Adipose tissue (tissue), 3 donors: ENCODE measurements around the gene DEF6. TPM values are rescaled to one million over a fixed set of nuclear protein-coding genes. Genes with fewer than 3 reads are reported as not detected.
"Not testable (repeated sequence)": the region's sequence is repeated elsewhere in the genome, so short reads cannot be mapped to it uniquely, and the experiment has no call there.

ENCODE experiments used
- H3K27ac ChIP-seq: one replicate; pipeline ENCODE4 v1.5.1; 2013; ENCODE audit warnings: low read depth, low read length
- WGBS, 3 donors: extraction: QIAGEN DNeasy Blood & Tissue Kit; methylation state at CpG; one replicate each; pipeline ENCODE4 v1.1.7; 2013; 5-methylcytosine and 5-hydroxymethylcytosine counted together
- polyA plus RNA-seq, 3 donors: library from polyadenylated mRNA; stranded (reverse); fragments of 200-250 nt; gene quantifications; one replicate each; pipeline ENCODE4 v1.2.3, GENCODE V29; 2013
- donor health status: healthy with polysubstance abuse.
- donor health status: Bipolar disorder and iron deficiency.
- donor health status: healthy.

The DEF6 gene
- polyA plus RNA-seq, 3 donors = 4.2 to 17.3 (median 8.6) TPM

DNA sequence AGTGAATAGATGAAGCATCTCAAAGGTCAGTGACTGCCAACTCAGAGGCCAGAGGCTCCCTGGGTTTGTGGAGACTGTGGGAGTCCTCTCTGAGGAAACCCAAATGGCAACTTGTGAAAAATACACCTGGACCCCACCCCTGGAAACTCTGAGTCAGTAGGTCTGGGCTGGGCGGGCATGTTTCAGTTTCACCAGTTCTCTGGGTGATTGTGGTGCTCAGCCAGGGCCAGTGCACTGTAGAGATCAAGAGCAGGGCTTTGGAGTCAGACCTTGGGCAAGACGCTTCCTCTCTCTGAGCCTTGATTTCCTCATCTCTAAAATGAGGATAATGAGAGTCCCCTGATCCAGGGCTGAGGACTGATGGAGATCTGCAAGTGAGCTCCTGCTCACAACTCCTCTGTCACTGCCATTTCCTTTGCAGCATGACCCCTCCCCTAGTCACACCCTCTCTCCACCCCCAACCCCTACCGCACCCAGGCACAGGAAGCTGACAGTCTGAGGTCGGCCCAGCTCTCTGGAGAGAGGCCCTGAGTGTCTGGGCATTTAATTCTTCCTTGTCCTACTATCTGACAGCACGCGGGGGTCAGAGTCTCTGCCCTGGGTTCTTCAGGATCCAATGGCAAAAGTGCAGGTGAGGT is 5.1 kb downstream of the DEF6 start:
- 30 to 51% (median 31%) methylated on average over 6 of the region's 6 CpGs for WGBS, 3 donors
- no peak overlapping the region for H3K27ac ChIP-seq

DNA sequence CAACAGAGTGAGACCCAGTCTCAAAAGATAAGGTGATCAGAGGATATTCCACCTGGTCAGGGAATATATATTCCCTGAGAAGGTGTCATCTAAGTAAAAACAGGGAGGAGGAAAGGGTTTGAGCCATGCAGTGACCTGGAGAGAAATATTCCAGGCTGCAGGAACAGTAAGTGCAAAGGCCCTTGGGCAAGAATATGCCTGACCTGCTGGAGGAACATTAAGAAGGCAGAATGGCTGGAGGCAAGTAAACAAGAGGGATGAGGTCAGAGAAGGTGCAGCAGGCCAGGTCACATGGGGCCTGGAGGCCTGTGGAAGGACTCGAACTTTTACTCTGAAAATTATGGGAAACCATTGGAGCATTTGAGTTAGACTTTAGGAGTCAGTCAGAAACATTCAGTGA is 6.7 kb downstream of the DEF6 start:
- 73 to 79% (median 76%) methylated on average over 1 of the region's 1 CpG for WGBS, 3 donors
- H3K27ac ChIP-seq = no peak overlapping the region

DNA sequence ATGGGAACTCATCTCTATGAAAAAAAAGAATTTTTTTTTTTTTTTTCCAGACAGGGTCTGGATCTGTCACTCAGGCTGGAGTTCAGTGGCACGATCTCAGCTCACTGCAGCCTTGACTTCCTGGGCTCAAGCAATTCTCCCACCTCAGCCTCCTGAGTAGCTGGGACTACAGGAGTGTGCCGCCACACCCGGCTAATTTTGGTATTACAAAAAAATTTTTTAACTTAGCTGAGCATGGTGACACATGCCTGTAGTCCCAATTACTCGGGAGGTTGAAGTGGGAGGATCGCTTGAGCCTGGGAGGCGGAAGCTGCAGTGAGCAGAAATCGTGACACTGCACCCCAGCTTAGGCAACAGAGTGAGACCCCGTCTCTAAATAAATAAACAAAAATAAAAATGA is 7.5 kb downstream of the DEF6 start:
- H3K27ac ChIP-seq = no peak overlapping the region
- 93 to 94% (median 93%) methylated on average over 8 of the region's 8 CpGs for WGBS, 3 donors

DNA sequence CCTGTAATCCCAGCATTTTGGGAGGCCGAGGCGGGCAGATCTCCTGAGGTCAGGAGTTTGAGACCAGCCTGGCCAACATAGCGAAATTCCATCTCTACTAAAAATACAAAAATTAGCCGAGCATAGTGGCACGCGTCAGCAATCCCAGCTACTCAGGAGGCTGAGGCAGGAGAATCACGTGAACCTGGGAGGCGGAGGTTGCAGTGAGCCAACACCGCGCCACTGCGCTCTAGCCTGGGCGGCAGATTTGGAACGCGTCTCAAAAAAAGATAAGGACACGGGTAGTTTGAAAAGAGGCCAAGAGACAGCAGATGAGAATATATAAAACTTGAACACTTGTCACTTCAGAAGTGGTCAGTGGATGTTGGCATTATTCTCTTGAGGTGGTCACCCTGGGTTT is 9.5 kb downstream of the DEF6 start:
- WGBS, 3 donors = 81 to 87% (median 84%) methylated on average over 15 of the region's 15 CpGs
- H3K27ac ChIP-seq = not testable (repeated sequence)

DNA sequence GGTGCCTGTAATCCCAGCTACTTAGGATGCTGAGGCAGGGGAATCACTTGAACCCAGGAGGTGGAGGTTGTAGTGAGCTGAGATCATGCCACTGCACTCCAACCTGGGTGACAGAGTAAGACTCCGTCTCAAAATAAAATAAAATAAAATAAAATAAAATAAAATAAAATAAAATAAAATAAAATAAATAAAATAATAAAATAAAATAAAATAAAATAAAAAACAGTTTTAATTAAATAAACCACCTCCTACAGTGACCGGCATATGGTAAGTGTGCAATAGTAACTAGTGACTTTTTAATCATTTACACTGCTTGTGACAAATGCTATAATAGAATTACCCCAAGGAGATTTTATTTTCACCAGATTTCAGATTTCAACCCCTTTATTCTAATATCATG is 10.9 kb downstream of the DEF6 start:
- 94 to 96% (median 95%) methylated on average over 2 of the region's 2 CpGs for WGBS, 3 donors
- H3K27ac ChIP-seq = not testable (repeated sequence)

DNA sequence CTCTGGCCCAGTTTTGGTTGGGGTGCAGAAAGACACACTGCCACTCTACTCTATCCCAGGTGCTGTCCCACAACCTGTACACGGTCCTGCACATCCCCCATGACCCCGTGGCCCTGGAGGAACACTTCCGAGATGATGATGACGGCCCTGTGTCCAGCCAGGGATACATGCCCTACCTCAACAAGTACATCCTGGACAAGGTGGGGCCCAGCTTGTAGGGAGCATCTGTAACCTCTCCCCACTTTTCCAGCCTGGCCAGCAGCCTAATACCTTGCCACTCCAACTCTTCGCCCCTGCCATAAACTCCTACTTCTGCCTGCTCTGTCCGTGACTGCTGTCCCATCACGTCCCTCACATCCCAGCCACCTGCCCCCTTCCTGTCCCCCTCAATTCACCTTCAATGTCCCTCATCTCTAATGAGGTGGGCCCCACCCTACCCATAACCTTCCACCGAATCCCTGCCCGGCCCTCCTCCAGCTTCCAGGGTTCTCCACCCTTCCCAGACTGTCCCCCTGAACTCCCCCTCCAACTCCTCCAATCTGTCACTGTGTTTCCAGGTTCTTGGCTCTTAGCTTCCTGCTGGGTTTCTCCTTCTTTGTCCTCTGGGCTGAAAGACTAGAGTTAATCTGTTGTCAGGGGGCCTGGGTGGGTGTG is 12.1 kb downstream of the DEF6 start:
- 90 to 94% (median 92%) methylated on average over 9 of the region's 9 CpGs for WGBS, 3 donors
- no peak overlapping the region for H3K27ac ChIP-seq

DNA sequence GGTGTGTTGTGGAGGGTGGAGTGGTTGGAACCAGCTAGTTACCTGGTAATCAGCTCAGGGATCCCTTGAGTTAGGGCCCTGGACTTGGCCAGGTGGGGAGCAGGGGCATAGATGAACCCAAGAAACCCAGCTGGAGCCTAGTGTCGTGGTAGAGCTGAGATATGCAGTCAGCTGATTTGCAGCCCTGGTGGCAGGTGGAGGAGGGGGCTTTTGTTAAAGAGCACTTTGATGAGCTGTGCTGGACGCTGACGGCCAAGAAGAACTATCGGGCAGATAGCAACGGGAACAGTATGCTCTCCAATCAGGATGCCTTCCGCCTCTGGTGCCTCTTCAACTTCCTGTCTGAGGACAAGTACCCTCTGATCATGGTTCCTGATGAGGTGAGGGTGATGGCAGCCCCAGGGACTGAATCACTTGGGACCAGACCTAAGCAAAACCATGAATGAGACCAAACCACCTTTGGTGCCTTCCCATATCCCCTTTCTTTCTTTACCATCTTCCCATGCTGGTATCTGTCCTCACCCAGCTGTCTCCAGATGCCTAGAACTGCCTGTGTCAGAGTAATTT is 12.7 kb downstream of the DEF6 start:
- no peak overlapping the region for H3K27ac ChIP-seq
- 66 to 82% (median 76%) methylated on average over 6 of the region's 6 CpGs for WGBS, 3 donors

DNA sequence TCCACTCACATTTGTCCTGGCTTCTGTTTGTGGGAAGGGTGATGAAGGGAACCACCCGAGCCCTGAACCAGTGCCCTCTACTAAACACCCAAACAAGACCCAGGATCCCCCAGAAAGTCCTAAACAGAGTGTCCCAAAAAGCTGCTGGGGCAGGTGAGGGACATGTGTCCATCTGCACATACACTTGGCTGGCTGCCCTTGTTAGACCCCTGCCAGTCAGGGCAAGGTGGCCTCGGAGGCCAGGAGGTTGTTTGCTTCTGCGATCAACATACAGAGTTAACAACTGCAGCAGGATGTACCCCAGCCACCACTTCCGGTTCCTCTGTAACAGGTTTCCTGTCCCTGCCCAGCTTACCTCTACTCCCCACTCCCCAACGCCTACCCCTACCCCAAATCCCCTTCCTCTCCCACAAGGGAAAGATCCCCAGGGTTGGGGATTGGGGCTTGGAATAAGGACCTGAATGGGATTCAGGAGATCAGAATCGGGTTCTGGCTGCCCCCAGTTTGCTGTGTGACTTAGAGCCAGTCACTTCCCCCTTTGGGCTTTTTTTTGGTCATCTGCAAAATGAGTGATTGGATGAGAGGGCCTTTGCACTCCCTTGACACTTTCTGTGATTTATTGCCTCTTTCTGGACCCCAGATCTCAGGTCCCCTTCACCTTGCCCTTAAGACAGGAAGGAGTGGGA is 13.9 kb downstream of the DEF6 start:
- no peak overlapping the region for H3K27ac ChIP-seq
- WGBS, 3 donors = 44 to 67% (median 44%) methylated on average over 6 of the region's 6 CpGs

DNA sequence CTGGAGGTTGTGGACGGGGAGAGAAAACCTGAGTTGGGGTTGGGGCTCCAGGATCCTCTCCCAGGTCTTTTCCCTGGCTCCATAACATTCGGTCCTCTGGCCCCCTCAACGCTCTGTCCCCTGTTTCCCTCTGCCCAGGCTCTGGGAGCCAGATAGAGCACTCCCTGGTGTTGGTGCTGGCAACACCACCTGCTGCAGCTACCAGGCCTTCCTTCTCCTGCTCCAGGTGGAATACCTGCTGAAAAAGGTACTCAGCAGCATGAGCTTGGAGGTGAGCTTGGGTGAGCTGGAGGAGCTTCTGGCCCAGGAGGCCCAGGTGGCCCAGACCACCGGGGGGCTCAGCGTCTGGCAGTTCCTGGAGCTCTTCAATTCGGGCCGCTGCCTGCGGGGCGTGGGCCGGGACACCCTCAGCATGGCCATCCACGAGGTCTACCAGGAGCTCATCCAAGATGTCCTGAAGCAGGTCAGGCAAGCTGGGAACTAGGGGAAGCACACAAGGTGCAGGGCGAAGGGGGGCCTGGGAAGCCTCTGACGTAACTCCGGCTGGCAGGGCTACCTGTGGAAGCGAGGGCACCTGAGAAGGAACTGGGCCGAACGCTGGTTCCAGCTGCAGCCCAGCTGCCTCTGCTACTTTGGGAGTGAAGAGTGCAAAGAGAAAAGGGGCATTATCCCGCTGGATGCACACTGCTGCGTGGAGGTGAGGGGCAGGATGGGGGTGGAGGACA is 14.6 kb downstream of the DEF6 start:
- 86 to 91% (median 87%) methylated on average over 19 of the region's 19 CpGs for WGBS, 3 donors
- H3K27ac ChIP-seq = no peak overlapping the region

DNA sequence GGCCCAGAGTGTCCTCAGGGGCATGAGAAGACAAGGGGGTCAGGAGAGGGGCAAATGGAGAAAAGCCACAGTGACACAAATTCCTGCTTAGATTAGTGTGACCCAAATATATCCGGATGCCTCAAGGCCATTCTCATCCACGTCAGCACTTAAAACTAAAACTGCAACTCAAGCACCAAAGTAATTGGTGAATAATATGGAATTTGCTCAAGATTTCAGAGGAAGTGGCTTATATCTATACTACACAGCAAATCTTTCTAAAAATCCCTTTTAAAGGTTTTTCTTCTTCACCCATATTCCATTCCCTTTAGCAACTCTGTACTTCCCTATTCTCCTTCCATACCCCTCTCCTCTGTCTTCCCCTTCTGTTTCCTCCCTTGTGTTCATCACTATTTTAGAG is 15.2 kb downstream of the DEF6 start:
- WGBS, 3 donors = 31 to 63% (median 33%) methylated on average over 2 of the region's 2 CpGs

DNA sequence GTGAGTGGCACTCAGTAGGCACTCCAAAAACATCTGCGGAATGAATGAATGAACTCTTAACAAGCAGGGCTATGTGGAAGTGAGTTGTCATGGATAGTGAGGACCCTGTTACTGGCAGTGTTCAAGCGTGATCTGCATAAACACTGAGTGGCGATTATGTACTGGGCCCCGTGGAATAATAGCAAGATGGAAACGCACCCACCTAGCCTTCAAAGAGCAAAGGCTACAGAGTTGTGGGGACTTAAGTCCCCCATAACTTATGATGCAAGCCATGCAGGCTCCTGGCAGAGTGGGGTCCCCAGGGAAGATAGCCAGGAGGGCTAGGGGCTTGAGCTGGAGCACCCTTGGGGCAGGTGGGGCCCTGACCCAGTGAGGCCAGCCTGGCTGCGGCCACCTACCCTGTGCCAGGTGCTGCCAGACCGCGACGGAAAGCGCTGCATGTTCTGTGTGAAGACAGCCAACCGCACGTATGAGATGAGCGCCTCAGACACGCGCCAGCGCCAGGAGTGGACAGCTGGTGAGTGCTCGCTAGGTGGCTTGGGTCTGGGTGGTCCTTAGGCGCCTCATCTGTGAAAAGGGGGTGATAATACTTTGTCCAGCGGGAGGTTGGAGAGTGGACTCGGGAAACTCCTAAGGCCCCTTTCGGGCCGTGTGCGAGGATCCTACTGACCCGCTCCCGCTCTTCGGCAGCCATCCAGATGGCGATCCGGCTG is 20.0 kb downstream of the DEF6 start:
- 30 to 60% (median 43%) methylated on average over 28 of the region's 28 CpGs for WGBS, 3 donors
- no peak overlapping the region for H3K27ac ChIP-seq

More for the DNA sequence above, 15.2 kb downstream of the DEF6 start:
- no peak overlapping the region for H3K27ac ChIP-seq

DNA sequence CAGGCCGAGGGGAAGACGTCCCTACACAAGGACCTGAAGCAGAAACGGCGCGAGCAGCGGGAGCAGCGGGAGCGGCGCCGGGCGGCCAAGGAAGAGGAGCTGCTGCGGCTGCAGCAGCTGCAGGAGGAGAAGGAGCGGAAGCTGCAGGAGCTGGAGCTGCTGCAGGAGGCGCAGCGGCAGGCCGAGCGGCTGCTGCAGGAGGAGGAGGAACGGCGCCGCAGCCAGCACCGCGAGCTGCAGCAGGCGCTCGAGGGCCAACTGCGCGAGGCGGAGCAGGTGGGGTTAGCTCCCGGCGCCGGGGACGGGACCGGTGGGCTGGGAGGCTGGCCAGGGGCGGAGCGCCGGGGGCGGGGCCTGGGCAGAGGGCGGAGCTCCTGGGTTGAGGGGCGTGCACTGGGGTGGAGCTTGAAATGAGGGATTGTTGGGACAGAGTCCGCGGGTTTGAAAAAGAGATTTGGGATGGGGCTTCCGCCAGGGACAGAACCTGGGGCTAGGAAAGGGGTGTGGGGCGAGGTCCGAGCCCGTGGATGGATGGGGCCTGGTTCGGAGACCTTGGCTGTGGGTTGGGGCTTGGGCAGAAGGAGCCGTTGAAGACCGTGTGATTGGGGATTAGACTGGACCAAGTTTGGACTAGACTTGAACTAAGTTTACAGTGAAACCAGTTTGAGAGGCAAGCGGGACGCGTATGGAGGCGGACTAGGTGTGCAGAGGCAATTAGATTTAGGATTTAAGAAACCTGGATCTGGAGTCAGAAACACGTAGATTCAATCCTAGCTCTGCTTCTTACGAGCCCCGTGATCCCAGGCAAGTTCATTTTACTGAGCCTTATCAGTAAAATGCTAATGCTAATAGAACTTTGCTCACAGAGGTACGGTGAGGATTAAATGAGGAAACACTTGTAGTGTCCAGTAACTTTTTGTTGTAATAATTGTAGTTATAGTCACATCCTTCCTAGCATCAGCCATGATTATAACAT is 20.9 kb downstream of the DEF6 start:
- WGBS, 3 donors = 14 to 54% (median 42%) methylated on average over 50 to 55 of the region's 55 CpGs
- no peak overlapping the region for H3K27ac ChIP-seq

DNA sequence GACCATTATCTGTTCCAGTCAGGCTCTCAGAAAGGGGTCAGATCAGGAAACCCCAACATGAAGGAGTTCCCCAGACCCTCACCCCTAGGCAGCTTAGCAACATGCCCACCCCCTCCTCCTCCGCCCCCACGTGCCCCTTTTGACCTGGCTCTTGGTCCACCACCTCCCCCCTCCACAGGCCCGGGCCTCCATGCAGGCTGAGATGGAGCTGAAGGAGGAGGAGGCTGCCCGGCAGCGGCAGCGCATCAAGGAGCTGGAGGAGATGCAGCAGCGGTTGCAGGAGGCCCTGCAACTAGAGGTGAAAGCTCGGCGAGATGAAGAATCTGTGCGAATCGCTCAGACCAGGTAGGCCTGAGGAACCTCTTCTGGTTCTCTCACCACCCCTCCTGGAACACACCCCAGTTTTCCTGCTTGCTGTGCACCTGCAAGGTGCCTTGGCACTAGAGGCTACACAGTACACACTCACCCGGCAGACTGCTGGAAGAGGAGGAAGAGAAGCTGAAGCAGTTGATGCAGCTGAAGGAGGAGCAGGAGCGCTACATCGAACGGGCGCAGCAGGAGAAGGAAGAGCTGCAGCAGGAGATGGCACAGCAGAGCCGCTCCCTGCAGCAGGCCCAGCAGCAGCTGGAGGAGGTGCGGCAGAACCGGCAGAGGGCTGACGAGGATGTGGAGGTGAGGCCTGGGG is 21.9 kb downstream of the DEF6 start:
- H3K27ac ChIP-seq = no peak overlapping the region
- WGBS, 3 donors = 94 to 96% (median 94%) methylated on average over 20 of the region's 20 CpGs

DNA sequence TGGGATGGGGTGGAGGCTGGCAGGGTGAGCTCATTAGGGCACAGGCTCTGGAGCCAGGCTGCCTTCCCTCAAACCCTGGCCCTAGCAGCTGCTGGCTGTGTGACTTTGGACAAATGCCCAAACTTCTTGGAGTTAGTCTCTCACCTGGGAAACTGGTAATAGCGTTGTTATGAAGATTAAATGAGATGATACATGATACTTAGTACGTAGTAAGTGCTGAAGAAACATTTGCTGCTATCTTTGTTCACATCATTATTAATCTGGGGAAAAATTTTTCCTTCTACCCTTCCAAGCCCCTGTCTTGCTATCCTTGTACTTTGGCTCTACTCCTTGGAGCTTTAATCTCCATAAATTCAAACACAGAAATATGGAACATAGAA is 22.4 kb downstream of the DEF6 start:
- H3K27ac ChIP-seq = no peak overlapping the region
- WGBS, 3 donors = 90 to 96% (median 92%) methylated on average over 2 of the region's 2 CpGs

DNA sequence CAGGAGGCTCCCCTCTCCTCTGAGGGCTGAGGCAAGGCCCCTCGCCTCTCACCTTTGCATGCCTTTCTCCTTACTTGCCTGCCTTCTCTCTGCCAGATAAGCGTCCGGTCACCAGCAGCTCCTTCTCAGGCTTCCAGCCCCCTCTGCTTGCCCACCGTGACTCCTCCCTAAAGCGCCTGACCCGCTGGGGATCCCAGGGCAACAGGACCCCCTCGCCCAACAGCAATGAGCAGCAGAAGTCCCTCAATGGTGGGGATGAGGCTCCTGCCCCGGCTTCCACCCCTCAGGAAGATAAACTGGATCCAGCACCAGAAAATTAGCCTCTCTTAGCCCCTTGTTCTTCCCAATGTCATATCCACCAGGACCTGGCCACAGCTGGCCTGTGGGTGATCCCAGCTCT is 23.5 kb downstream of the DEF6 start:
- no peak overlapping the region for H3K27ac ChIP-seq
- 93 to 95% (median 94%) methylated on average over 8 of the region's 8 CpGs for WGBS, 3 donors

DNA sequence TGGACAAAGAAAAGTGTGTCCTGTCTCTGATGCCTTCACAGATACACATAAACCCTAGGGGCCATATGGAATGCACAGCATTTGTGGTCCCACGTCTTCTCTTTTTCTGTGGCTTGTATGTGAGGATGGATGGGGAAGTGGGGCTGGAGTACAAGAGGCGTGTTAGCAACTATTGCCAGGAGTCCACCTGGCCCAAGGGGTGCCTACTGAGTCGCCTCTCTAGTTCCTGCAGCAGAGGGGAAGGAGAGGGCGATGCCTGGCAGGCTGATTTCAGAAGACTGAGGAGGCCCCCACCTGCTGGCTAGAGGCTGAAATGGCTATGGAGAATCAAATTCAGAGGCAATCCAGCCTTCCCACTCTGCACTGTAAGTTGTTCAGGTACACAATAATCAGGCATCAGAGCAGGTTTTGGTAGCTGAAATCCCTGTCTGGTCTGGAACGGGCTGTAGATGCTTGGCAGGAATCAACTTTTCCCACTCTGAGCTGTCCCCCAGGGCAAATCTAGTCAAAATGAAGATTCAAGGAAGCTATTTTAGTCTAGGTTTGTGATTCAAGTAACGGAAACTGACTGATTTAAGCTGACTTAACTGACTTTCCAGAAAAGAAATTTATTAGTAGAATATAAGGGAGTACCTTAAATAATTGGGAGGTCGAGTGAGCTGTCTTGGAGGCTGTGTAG is 29.9 kb downstream of the DEF6 start:
- WGBS, 3 donors = 33 to 37% (median 35%) methylated on average over 7 of the region's 7 CpGs
- H3K27ac ChIP-seq = no peak overlapping the region
